ENCODE measurements around the gene SOWAHD.
"Not testable (repeated sequence)": the region's sequence is repeated elsewhere in the genome, so short reads cannot be mapped to it uniquely, and the experiment has no call there.

Gene SOWAHD, protein sequence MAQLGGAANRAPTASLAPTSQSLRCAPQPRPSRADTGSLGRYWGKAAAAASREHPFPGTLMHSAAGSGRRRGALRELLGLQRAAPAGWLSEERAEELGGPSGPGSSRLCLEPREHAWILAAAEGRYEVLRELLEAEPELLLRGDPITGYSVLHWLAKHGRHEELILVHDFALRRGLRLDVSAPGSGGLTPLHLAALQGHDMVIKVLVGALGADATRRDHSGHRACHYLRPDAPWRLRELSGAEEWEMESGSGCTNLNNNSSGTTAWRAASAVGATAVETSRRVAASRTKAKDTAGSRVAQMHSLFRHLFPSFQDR

DNA sequence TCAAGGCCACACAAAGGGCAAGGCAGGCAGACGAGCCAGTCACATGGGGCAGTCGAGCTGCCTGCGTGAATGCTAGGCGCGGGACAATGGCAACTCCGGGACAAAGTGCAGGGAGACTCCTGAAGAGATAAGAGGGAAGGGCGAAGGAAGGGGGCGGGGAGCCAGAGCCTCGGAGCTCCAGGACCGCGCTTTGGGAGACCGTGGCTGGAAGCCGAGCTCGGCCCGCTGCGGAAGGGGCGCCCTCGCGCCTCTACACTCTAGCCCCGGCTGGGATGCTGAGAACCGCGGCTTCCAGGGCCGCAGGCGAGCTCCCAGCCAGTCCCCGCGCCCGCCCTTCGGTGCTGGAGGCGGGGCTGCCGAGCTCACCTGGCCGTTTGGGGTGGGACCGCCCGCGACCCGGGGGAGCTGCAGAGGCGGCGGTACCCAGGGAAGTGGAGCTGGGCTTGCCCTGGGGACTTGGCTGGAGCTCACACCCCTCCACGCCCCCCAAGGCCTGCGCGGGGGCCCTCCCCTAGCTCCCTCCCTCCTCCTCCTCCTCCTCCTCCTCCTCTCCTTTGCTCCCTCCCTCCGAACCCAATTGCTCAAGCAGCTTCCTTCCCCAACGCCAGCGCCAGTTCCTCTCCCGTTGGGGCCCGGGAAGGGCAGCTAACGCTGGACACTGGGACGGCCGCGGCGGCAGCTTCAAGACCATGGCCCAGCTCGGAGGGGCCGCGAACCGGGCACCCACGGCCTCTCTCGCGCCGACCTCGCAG, at the start of gene SOWAHD:
Gene SOWAHD (plus strand): TSS at position 610 of the 752 bp plus-strand sequence. CDS start 80 bp downstream, at position 690.
- DNase-seq = peak; percentile 32

GRCh38 chrX:119708936-119709335, 49.5 kb upstream of the SOWAHD start:
- no peak for DNase-seq

DNA sequence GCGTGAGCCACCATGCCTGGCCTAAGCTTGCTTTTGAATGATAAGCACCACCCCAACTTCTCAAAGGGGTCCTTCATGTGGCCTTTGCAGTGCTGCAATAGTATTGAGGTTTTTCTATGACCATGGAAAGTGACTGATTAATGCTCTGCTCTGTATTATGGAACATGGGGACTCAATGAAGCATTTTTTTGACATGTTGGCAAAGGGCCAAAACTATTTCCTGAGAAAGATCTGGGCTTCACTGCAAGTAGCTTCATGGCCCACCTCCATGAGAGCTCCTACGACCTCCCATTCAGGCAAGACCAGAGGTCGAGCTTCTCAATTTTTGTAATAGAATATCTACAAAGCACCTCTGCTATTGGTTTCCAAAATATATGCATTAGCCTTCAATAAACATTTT, 48.8 kb upstream of the SOWAHD start:
- DNase-seq = no peak

DNA sequence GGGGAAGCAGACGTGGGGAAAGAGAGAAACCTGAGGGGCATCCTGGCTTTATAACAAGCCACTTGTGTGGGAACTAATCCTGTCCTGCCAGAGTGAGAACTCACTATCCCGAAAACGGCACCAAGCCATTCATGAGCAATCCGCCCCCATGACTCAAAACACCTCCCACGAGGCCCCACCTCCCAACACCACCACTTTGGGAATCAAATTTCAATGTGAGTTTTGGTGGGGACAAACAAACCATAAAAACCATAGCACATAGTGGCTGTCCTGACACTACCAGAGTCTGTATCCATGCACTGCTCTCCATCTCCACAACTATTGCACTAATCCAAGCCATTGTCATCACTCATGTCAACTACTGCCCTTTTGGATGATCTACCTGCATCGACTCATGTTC, 36.9 kb upstream of the SOWAHD start:
- no peak for DNase-seq

GRCh38 chrX:119721926-119722325, 36.5 kb upstream of the SOWAHD start:
- DNase-seq = no peak

- DNase-seq = no peak
Measured at GRCh38 chrX:119726900-119727555, 31.4 kb upstream of the SOWAHD start.

DNA sequence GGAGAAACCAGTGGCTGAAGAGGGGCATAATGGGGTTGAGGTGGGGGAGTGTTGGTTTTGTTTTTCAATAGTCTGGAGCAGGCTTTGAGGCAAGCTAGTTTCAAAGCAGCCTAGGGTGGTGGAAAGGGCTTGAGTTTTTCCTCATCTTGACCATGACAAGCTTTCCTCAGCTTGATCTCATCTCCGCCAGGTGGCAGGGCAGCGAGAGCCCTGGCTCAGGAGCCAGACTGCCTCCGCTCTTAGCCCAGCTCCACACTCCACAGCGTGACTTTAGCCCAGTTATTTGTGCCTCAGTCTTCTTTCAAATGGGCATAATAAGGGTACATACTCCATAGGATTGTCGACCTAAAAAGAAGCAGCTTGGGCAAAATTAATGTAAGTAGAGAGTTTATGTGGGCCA, 29.9 kb upstream of the SOWAHD start:
- no peak for DNase-seq

DNA sequence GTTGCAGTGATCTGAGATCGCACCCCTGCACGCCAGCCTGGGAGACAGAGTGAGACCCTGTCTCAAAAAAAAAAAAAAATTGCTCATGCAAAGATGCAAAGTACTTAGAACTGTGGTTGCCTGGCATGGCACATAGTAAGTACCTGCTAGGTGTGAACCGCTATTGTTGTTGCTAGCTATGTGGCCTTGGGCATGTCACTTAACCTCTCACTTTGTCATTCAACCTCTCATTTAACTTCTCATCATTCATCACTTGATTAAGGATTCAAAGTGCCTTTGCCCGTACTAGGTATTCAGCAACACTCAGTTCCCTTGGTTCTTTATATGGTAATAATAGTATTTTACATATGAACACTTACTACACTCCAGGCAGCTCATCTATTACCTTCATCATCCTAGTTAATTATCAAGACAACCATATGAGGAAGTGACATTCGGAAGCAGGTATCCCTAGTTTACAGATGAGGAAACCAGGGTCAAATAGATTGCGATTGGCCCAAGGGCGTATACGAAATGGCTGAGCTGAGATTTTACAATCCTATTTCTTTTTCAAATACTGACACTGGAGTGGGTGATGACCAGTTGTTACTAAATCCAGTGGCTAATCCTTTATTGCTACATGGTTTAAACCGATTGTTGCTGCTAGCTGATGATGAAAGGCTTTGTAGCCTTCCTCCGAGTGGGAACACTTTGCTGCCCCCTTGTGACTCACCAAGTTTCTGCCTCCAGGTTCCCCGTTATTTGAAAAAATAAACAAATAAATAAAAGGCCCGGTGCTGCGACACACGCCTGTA, 28.8 kb upstream of the SOWAHD start:
- no peak for DNase-seq

DNA sequence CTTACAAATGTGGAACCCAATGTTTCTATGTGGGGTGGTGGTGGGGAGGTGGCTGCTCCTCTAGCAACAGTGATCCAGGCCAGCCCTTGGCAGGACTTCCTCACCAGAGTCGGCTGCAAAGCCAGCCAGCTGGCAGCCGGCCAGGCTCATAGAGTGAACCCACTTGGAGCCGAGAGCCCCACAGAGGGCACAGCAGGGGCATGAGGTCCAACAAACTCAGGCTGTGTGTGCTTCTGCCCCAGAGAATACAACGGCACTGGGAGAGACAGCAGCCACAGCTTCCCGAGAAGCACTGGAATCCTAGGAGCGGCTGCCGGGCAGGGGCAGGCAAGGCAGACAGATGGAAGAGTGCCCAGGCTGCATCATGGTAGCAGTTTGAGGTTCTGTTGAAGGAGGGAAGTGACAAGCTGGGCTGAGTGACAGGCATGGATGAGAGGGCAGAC, 23.5 kb upstream of the SOWAHD start:
- peak; percentile 60 for DNase-seq

- peak; percentile 68 for DNase-seq
Measured at GRCh38 chrX:119735467-119735866, 22.9 kb upstream of the SOWAHD start.

- no peak for DNase-seq
Measured at GRCh38 chrX:119736206-119736764, 22.1 kb upstream of the SOWAHD start.

DNA sequence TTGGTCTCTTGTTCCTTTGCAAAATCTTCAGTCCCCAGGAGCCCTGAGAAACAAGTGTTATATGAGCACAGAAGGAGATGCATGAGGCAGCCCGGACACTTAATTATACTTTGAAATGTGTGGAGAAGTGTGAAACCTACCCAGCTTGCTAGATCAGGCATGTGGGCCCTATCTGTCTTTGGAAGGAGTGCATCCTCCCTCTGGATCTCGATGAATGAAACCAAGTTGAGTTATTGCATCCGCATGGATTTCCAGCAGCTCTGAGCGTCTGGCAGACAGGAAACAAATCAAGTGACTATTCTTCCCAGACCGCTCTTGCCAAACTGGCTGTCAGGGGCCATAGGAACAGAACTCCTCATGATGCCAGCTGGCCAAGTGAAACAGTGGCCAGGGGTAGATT, 19.6 kb upstream of the SOWAHD start:
- DNase-seq = no peak

DNA sequence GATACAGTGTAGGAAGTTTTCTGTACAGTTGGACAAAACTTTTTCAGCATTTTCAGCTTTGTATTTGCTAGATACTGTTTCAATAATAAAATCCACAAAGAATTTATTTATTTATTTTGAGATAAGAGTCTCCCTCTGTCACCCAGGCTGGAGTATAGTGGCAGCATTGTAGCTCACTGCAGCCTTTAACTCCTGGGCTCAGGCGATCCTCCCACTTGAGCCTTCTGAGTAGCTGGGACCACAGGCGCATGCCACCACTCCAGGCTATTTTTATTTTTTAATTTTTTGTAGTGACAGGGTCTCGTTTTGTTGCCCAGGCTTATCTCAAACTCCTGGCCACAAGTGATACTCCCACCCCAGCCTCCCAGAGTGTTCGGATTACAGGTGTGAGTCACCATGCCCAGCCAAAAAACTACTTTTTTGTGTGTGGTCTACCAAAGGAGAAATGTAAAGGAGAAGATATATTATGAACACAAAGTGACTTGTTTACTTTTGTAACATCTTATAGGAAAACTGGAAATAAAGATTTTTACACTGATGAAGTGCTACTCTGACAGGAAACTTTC, 13.0 kb upstream of the SOWAHD start:
- no peak for DNase-seq

GRCh38 chrX:119750131-119750530, 8.3 kb upstream of the SOWAHD start:
- not testable (repeated sequence) for DNase-seq

DNA sequence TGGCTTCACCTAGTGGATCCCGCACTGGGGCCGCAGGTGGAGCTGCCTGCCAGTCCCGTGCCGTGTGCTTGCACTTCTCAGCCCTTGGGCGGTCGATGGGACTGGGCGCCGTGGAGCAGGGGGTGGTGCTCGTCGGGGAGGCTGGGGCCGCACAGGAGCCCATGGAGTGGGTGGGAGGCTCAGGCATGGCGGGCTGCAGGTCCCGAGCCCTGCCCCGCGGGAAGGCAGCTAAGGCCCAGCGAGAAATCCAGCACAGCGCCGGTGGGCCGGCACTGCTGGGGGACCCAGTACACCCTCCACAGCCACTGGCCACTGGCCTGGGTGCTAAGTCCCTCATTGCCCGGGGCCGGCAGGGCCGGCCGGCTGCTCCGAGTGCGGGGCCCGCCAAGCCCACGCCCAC, 7.6 kb upstream of the SOWAHD start:
- not testable (repeated sequence) for DNase-seq

DNA sequence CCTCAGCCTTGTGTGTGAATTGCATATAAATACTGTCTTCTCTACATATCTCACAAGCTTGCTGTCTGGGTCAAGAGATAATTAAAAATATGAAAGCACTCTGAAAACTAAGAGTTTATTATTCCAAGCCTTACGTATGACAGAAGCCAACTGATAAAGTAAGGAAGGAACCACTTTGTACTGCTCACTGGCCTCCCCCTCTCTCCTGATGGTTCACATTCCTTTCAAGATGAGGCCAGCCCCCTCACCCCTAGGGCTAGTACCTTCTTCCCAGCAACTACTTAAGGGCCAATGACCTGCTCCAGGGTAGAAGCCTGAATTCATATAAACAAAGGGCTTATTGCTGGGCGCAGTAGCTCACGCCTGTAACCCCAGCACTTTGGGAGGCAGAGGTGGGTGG, 5.4 kb upstream of the SOWAHD start:
- DNase-seq = no peak

GRCh38 chrX:119753639-119754257, 4.6 kb upstream of the SOWAHD start:
- DNase-seq = peak; percentile 23

GRCh38 chrX:119755981-119756533, 2.3 kb upstream of the SOWAHD start:
- DNase-seq = no peak

DNA sequence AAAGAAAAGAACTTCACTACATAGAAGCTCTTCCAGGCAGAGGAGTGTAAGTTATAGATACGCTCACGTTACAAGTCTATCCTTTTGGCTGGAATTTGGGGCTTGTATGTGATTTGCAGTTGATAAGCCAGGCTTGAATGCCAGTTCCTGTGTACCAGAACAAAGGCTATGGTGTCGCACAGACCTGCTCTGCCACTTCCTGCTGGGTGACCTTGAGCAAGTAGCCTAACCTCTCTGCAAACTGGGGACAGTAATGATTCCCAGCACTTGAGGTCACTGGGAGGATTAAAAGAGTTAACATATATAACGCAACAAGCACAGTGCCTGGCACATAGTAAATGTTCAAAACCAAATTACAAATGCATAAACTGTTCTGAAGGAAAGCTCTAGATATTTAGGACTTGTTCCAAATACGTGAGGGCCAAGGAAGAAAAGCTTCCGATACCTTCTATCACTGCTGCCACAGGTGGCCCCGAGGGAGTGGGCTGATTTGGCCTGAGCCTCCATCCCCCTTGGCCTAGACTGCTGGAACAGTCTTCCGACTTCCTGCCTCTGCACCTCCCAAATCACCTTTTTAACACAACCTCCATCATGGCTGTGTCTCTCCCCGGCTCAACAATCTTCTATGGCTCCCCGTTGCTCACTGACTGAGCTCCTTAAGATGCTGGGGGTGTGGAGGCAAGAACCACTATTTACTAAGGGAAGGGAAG, 1.3 kb upstream of the SOWAHD start:
- DNase-seq = no peak

GRCh38 chrX:119757646-119757978, 776 bp upstream of the SOWAHD start:
- no peak for DNase-seq

GRCh38 chrX:119758731-119759247, 401 bp downstream of the SOWAHD start:
- peak; percentile 21 for DNase-seq
